GM21360 (cell line): ENCODE data around the gene LMO2.
A peak's percentile ranks its signal among the peaks of the same experiment; 100 is the strongest.
"Not testable (repeated sequence)": the region's sequence is repeated elsewhere in the genome, so short reads cannot be mapped to it uniquely, and the experiment has no call there.

Source experiments
- ATAC-seq: cut with Tn5 transposase; IDR thresholded peaks from one replicate; pipeline ENCODE4 v1.9.1; 2021; ENCODE audit warnings: mild to moderate bottlenecking, moderate library complexity; ENCODE audit not compliant: unreplicated experiment

Gene LMO2

DNA sequence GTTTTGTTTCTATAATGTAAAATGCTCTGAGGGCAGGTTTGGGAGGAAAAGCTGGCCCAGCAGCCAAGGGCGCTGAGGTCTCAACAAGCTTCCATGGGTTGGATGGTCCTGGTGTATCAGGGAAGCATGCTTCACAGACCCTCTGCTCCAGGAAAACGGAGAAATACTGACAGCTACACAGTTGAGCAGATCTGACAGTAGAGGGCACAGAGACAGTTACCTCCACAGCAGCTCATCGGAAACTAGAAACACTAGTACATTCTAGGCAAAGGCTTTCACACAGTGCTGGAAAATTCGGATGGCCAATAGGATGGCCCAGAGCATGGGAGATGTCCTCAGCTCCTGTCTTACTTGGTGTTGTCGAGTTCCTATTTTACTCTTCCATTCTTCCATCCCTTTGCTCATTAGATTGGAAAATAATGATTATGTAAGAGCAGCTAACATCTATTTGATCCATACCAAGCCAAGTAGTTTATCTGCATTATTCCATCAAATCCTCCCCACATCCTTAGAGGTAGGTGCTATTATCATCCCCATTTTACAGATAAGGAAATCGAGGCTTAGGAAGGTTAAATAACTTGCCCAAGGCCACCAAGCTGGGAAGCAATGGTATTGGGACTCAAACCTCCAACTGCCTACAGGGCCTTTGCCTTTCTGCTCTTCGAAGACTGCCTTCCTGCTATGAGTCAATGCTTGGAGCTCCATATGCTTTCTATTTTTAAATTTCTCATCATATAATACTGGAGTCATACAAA is 28.3 kb downstream of the LMO2 start:
- no peak for ATAC-seq

- ATAC-seq, result no peak
Observed at GRCh38 chr11:33861941-33862589, 29.8 kb downstream of the LMO2 start.

DNA sequence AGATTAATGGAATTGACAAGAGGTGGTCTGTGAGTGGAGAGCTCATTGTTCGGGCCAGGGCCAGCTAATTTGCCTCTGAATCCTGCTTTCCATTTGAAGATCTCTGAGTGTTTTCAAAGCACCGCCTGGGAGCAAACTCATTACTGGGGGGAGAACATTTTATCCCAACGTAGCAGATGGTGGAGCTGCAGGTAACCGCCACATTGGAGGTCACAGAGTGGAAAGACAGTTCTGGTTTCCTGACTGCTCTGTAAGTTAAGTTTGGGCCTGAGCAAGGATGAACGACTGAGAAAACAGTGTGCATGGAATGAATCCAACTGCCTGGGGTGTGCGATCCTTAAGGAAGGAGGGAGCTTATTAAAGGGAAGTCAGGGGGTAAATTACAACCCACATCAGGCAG is 30.5 kb downstream of the LMO2 start:
- no peak for ATAC-seq

DNA sequence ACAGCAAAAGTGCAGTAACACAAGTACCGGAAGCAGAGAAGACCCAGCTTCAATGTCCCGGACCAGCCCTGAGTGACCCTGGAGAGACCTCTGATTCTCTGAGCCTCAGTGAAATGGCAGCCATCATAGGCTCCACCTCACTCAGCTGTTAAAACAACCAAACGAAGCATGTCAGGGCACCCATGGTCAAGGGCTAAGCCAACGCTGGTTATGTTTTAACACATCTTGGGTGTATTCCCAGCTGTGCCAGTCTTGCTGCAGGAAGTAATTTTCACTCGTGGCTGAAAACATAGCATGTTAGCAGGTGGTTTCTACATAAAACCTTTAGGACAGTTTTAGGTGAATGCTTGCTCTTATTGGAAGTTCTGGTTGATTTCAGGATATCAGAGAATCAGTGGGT is 30.9 kb downstream of the LMO2 start:
- ATAC-seq, result no peak

GRCh38 chr11:33859306-33859705 is 32.6 kb downstream of the LMO2 start:
- no peak for ATAC-seq

DNA sequence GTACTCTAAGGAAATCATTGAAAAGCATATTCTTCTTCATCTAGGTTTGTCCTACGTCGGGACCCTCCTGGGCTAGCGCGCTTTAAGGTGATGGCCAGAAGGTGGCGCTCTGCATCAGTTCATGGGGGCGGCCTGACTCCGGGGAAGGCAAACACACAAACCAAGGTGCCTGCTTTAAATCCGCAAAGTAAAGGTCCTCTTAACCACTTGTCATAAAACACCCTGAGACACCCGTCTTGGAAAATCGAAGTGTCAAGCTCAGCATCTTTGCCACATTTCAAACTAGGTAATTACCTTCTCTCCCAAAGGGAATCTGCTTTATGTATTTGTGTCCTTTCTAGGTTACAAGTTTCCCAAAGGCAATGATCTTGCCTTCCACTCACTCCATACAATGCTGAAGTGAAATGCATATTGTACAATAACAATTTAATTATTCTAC is 33.9 kb downstream of the LMO2 start:
- ATAC-seq, result no peak

- no peak for ATAC-seq
Observed at GRCh38 chr11:33855500-33855899, 36.4 kb downstream of the LMO2 start.

DNA sequence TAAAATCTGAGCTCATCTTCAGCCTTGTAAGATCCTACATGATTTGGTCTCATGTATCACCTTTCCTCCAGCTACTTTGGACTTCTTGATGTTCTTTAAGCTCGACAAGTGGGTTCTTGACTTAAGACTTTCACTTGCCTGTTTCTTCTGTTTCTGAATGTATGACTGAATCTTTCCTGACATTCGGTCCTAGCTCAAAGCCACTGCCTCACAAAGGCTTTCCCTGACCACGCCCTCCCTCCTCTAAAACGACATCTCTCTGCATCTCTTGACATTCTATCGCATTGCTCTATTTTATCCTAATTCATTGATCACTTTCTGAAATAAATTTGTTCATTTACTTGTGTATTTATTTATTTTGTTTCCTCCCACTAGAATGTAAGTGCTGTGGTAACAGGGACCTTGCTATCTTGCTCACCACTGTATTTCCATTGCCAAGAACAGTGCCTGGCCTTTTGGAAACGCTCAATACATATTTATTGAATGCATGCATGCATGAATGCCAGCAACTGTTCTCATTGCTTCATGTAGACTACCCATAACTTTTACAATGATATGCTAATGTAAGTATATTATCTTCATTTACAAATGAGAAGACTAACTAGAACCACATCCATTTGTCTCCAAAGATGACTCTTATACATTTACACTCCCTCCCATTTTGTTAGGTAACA is 43.0 kb downstream of the LMO2 start:
- no peak for ATAC-seq

- no peak for ATAC-seq
Observed at GRCh38 chr11:33847251-33847650, 44.6 kb downstream of the LMO2 start.

- ATAC-seq, result no peak
Observed at GRCh38 chr11:33844236-33844635, 47.6 kb downstream of the LMO2 start.

GRCh38 chr11:33843018-33843417 is 48.9 kb downstream of the LMO2 start:
- no peak for ATAC-seq

GRCh38 chr11:33842236-33842915 is 49.5 kb downstream of the LMO2 start:
- no peak for ATAC-seq

GRCh38 chr11:33838234-33838633 is 53.6 kb downstream of the LMO2 start:
- not testable (repeated sequence) for ATAC-seq

DNA sequence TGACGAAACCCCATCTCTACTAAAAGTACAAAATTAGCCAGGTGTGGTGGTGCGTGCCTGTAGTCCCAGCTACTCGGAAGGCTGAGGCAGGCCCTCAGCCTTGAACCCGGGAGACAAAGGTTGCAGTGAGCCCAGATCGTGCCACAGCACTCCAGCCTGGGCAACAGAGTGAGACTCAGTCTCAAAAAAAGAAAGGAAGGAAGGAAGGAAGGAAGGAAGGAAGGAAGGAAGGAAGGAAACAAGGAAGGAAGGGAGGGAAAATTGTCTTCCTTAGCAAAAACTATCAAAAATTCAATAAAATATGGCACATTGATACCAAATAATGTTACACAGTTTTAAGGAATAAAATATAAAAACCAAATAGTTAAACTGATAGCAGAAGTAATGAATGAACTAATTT is 54.5 kb downstream of the LMO2 start:
- ATAC-seq, result not testable (repeated sequence)

- no peak for ATAC-seq
Observed at GRCh38 chr11:33835143-33835878, 56.6 kb downstream of the LMO2 start.

DNA sequence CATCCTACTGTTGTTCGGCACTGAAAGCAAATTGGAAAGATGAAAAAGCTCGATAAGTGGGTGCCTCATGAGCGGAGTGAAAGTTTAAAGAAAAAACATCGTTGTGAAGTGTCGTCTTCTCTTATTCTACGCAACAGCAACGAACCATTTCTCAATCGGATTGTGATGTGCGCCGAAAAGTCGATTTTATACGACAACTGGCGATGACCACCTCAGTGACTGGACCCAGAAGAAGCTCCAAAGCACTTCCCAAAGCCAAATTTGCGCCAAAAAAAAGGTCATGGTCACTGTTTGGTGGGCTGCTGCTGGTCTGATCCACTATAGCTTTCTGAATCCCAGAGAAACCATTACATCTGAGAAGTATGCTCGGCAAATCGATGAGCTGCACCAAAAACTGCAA is 59.2 kb downstream of the LMO2 start:
- ATAC-seq, result no peak

DNA sequence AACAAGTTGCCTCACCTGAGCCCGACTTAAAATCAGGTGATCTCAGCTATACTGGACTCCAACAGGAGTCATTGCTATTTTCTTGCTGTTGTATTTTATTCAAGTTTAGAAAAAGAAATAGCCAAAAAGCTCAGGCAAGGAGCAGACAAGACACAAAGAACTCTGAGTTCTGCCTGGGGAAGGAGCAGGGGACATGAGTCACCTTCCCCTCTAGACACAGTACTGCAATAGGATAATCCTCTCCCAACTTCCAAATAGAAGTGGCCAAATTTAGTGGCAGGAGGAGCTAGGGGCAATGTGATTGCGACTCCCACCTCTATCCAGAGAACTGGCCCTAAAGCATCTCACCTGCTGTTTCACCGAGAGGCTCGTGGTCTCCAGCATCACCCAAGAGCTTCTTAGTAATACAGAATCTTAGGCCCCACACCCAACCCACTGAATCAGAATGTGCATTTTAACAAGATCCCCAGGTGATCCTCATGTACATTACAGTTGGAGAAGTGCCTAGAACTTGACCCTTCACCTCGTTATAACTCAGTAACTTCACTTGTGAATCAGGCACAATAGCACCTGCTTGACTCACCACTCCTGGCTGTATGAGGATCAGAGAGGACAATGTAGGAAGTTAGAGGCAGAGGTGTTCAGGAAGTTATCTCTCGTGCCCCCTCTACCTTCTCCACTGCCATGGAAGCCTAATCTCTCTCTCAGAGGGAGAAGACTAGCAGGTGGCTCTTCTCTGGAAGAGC is 60.8 kb downstream of the LMO2 start:
- ATAC-seq, result no peak

- ATAC-seq, result peak; percentile 71
Observed at GRCh38 chr11:33829430-33830141, 62.3 kb downstream of the LMO2 start.
